ENCODE measurements around the gene SPTBN1. TPM values are rescaled to one million over a fixed set of nuclear protein-coding genes. Genes with fewer than 3 reads are reported as not detected.

Gene SPTBN1
- total RNA-seq, 4 donors from 2014 or later, result 132 to 239 (median 195) TPM

DNA sequence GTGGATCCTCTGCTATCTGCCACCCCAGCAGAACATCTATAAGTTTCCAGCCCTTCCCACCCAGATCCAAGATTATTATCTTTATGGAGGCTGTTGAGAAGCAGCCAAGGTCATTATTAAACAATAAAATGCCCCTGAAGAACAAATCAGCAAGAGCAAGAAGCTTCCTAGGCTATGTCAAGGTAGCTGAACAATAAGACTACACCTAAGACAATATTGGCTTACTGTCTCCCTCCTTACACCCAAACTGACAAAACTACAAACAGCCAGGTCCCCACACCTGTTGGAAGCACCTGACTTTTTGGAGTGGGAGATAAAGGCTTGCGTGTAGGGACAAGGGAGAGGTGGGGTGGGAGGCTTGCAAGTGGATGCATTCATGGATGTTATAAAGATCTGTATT, 128.5 kb downstream of the SPTBN1 start:
- H3K4me3 ChIP-seq (ENCODE audit: low read depth, poor library complexity, severe bottlenecking), result no peak overlapping the region
- intact Hi-C loops (cut with DNase I; ENCODE audit: low total_unique reads), result no loop called here
- TF ChIP-seq, protein P1, sequence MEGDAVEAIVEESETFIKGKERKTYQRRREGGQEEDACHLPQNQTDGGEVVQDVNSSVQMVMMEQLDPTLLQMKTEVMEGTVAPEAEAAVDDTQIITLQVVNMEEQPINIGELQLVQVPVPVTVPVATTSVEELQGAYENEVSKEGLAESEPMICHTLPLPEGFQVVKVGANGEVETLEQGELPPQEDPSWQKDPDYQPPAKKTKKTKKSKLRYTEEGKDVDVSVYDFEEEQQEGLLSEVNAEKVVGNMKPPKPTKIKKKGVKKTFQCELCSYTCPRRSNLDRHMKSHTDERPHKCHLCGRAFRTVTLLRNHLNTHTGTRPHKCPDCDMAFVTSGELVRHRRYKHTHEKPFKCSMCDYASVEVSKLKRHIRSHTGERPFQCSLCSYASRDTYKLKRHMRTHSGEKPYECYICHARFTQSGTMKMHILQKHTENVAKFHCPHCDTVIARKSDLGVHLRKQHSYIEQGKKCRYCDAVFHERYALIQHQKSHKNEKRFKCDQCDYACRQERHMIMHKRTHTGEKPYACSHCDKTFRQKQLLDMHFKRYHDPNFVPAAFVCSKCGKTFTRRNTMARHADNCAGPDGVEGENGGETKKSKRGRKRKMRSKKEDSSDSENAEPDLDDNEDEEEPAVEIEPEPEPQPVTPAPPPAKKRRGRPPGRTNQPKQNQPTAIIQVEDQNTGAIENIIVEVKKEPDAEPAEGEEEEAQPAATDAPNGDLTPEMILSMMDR (IDR thresholded peaks at IDR 0.05), result no peak
- no peak for TF ChIP-seq POLR2A (IDR thresholded peaks at IDR 0.05)
- DNase-seq (ENCODE audit: low spot score in 2 of 2), result no peak
- WGBS, 2 donors, result 69 to 77% methylated on average over 1 of the region's 1 CpG

DNA sequence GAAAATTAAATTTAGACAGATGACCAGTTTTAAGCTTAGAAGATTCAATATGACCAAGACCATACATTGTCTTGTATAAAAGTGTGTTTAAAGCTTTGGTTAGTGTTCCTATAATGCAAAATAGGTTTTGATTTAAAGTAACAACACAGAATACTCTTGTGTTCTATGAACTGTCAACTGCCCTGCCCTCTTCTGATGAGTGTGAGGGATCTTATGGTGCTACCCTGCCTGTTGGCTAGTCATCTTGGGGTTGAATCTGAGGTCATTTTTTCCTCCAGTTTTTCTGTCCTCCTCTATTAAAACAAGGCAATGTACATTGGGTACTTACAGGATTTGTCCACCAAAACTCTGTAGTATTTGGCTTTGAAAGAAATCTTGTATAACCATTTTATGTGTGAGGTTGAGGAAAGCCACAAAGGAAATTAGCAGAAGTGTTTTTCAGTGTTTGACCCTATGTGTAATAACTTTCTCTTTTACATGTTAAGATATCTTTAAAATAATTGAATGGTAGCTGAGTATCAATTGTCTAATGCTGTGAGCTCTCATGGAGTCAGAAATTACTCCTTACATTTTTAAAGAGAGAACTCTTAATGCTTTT, 129.1 kb downstream of the SPTBN1 start:
- no peak overlapping the region for H3K4me3 ChIP-seq (ENCODE audit: low read depth, poor library complexity, severe bottlenecking)
- intact Hi-C loops (cut with DNase I; ENCODE audit: low total_unique reads), result no loop called here
- no peak for DNase-seq (ENCODE audit: low spot score in 2 of 2)
- no peak for TF ChIP-seq POLR2A (IDR thresholded peaks at IDR 0.05)

DNA sequence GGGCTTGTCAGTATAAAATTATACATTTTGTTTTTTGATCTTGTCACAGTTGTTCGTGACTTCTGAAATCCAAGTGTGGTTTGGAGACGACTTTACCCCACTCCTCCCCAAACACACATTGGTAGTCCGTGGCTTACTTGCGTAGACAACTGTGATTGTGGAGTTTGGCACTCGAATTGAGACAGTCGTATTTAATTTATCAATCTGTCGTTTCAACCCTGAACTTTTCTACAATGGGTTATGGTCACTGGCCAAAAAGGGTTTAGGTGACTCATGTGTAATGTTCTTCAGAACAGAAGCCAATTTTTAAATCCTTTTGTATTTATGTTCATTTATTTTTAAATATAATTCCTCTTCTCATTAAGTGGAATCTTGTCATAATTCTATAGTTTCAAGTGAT, 129.9 kb downstream of the SPTBN1 start:
- no peak for DNase-seq (ENCODE audit: low spot score in 2 of 2)
- 28 to 40% methylated on average over 7 of the region's 7 CpGs for WGBS, 2 donors
- no peak for TF ChIP-seq POLR2A (IDR thresholded peaks at IDR 0.05)
- TF ChIP-seq, protein P1 (IDR thresholded peaks at IDR 0.05), result no peak
- no peak overlapping the region for H3K4me3 ChIP-seq (ENCODE audit: low read depth, poor library complexity, severe bottlenecking)
- intact Hi-C loops (cut with DNase I; ENCODE audit: low total_unique reads), result no loop called here

DNA sequence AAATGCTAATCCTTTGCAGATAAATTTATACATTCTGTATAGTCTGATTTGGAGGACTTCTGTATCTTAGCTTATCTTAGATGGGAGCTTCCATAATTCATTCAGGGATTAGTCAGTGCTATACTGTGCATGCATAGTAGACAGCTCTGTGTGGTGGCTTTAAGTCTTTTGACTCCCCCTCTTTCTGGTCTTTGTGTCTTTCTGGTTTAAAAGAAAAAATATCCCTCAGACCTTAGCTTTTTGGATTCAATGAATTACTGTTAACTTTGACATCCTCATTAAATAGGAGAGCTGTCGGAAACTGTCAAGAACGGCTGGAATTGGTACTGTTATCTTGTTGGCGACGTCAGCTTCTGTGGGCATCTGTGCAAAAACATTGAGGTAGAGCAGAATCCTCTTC, 130.4 kb downstream of the SPTBN1 start:
- no peak for DNase-seq (ENCODE audit: low spot score in 2 of 2)

DNA sequence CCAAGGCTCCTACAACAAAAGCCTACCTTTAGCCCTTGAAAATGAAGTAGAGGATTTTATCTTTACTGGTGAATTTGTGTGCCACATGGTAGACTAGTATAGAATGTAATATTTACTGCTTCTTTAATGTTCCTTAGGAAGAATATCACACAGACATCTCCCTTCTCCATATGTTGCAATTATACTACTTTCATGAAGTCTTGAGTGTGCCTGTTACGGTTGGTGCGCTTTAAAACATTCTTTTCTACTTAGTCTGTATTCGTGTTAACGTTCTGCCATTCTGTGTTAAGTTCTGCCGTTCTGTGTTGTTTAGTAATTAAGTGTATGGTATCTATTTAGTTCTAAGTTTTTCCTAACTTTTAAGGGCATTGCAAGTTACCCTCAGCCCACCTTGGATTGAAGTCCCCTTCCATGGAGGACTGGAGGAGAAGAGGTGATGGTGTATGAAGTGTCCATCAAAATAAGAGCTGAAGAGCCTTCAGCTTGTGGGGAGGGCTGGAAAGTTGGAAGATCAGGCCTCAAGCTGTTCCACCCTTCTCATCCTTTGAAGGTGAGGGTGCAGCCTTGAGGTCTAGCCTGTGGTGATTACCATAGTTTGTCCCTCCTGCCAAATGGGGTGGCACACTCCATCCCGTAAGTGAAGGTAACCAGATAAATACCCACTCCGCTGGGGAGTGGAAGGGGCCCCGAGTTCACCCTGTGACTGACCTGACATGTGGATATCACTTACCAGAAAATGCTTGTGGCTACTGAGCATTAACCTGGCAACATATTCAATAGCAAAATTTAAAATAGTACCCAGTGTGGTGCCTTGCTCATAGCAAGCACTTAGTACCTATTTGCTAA, 131.3 kb downstream of the SPTBN1 start:
- DNase-seq (ENCODE audit: low spot score in 2 of 2), result no peak
- intact Hi-C loops (cut with DNase I; ENCODE audit: low total_unique reads), result no loop called here
- H3K4me3 ChIP-seq (ENCODE audit: low read depth, poor library complexity, severe bottlenecking), result no peak overlapping the region
- TF ChIP-seq POLR2A (IDR thresholded peaks at IDR 0.05), result no peak
- TF ChIP-seq, protein P1 (IDR thresholded peaks at IDR 0.05), result no peak
- 83 to 85% methylated on average over 8 of the region's 8 CpGs for WGBS, 2 donors

More for the DNA sequence above, 130.4 kb downstream of the SPTBN1 start:
- 90 to 92% methylated on average over 4 of the region's 4 CpGs for WGBS, 2 donors
- no peak overlapping the region for H3K4me3 ChIP-seq (ENCODE audit: low read depth, poor library complexity, severe bottlenecking)
- intact Hi-C loops (cut with DNase I; ENCODE audit: low total_unique reads), result no loop called here
- no peak for TF ChIP-seq POLR2A (IDR thresholded peaks at IDR 0.05)
- TF ChIP-seq, protein P1 (IDR thresholded peaks at IDR 0.05), result no peak

DNA sequence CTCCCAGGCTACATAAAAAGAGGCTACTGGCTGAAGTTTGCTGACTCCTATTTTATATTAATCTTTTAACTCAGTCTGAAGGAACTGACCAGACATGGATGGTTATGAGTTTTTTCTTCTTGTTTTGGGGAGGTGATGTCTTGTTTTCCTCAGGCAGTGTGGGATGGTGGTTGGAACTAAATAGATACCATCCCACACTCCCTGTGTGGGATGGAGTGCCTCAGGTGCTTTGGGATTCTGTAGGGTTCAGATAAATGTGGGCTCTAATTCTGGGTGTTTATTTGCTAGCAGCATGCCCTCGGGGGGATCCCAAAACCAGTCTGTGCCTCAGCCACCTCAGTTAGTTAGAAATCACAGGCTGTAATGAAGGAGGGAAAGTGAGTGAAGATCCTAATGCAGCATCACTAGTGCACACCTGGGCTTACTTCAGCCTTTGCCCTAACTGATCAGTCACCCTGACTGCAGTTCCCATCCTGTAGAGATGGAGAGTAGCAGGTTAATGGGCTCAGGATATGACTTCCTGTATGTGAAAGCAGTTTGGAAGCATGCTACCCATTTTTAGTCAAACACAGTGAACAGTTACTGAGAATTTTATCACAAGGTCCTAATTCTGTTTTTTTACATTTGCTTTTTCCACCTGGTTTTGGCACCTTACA, 132.2 kb downstream of the SPTBN1 start:
- H3K4me3 ChIP-seq (ENCODE audit: low read depth, poor library complexity, severe bottlenecking), result no peak overlapping the region
- DNase-seq (ENCODE audit: low spot score in 2 of 2), result no peak
- TF ChIP-seq, protein P1 (IDR thresholded peaks at IDR 0.05), result no peak
- no peak for TF ChIP-seq POLR2A (IDR thresholded peaks at IDR 0.05)
- 65 to 67% methylated on average over 1 of the region's 1 CpG for WGBS, 2 donors
- intact Hi-C loops (cut with DNase I; ENCODE audit: low total_unique reads), result no loop called here
